GM18951 (cell line): ENCODE results near the gene FBXO8.

Experiments
- POLR2A ChIP-seq: IDR thresholded peaks from 4 replicates; pipeline ENCODE4 v1.6.1; 2011; ENCODE audit warnings: mild to moderate bottlenecking; ENCODE audit not compliant: insufficient read length, insufficient read depth; ENCODE audit errors: extremely low read depth
- in situ Hi-C: fragments of 300-500 bp; cut with MboI; formaldehyde crosslinking; loops from one replicate; pipeline ENCODE4 v1.12.0; 2022; ENCODE audit warnings: low sequenced_read_pairs, mixed read lengths, inconsistent platforms; ENCODE audit not compliant: unreplicated experiment

Gene FBXO8

DNA sequence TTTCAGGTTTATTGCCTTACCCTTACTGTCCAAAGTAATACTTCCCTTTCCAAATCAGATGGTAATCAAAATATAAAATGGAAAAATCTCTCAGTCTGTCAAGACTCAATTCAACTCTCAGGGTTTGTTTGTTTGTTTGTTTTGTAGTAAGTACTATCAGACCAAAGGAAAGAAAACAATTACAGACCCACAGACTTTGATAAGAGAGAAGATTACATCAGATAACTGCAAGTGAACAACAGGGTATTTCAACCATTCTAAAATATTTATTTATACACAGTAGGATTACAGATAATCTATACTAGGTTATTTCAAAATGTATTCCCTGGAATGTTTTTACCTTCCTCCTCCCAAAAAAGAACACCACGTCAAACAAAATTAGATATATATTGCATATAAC lies 28.9 kb downstream of the FBXO8 start:
- in situ Hi-C loops, result no loop called here
- no peak for TF ChIP-seq POLR2A

DNA sequence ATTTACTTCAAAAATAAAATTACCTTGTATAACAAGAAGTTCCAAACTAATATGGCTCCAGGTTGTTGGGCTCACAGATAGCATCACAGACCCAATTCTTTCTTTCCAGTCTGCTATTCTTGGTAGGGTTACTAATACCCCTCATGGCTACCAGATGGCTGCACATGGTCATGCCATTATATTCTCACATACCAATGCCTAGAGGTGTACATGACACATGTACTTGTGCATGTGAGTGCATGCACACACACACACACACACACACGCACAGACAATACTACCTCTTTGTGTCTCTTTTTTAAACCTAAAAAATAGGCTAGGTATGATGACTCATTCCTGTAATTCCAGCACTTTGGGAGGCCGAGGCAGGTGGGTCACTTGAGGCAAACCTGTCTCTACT lies 31.1 kb downstream of the FBXO8 start:
- no peak for TF ChIP-seq POLR2A
- in situ Hi-C loops, result no loop called here

GRCh38 chr4:174248407-174248806 lies 35.1 kb downstream of the FBXO8 start:
- TF ChIP-seq POLR2A, result no peak
- in situ Hi-C loops, result no loop called here

DNA sequence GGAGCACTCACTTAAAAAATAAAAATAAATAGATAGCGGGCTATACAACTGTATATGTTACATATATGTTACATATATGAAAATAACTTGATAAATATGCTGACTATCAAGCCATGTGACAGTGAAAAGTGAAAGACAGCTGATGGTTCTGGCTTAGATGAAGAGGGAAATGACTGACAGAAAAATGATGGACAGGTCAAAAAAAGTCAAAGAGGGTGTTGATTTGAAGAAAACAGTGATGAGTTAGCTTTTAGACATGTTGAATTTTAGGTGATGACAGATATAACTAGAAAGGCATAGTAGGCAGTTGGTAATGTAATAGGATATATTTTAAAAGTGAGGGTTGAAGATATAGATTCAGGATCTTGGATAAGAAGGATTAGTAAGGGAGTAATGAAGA lies 37.8 kb downstream of the FBXO8 start:
- in situ Hi-C loops, result no loop called here
- TF ChIP-seq POLR2A, result no peak

- TF ChIP-seq POLR2A, result no peak
- in situ Hi-C loops, result no loop called here
Observed at GRCh38 chr4:174244441-174244840, 39.0 kb downstream of the FBXO8 start.

- in situ Hi-C loops, result no loop called here
- TF ChIP-seq POLR2A, result no peak
Observed at GRCh38 chr4:174241162-174241561, 42.3 kb downstream of the FBXO8 start.

- in situ Hi-C loops, result no loop called here
- TF ChIP-seq POLR2A, result no peak
Observed at GRCh38 chr4:174236359-174236758, 47.1 kb downstream of the FBXO8 start.

- in situ Hi-C loops, result no loop called here
- TF ChIP-seq POLR2A, result no peak
Observed at GRCh38 chr4:174230680-174231079, 52.8 kb downstream of the FBXO8 start.

DNA sequence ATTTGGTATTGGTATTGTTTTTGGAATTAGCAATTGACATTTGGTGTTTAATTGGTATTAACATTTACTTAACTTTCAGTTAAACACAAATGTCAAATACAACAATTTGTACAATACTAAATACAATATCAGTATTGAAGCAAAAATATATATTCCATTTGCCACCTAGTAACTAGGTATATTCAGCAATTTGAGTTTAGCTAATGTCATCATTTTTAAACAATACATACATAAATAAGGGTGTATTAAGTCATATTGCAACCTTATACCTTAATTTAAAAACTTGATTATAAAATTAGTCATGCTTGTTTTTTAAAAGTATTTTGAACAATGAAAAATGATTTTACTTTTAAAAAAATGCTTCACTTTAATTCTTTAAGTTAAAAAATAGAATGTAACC lies 53.3 kb downstream of the FBXO8 start:
- no peak for TF ChIP-seq POLR2A
- in situ Hi-C loops, result no loop called here

DNA sequence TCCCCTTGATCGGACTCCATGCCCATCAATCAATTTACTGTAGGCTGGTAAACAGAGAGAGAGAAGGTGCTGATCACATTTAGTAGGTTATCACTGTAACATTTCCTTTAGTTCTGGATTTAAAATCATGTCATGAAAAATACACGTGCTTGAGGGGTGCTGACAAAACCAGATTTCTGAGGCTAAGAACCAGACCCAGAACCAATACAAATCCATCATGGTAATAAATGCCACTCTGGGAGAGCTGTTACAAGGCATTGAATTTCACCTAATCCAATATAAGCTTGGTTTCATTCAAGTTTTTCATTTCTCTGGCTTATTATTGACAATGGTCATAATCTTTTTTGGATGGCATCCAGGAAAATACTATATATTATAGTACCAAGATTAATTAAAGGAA lies 54.5 kb downstream of the FBXO8 start:
- in situ Hi-C loops, result no loop called here

GRCh38 chr4:174225349-174226049 lies 58.0 kb downstream of the FBXO8 start:
- in situ Hi-C loops, result no loop called here
- TF ChIP-seq POLR2A, result no peak

More for the DNA sequence above, 54.5 kb downstream of the FBXO8 start:
- TF ChIP-seq POLR2A, result no peak

DNA sequence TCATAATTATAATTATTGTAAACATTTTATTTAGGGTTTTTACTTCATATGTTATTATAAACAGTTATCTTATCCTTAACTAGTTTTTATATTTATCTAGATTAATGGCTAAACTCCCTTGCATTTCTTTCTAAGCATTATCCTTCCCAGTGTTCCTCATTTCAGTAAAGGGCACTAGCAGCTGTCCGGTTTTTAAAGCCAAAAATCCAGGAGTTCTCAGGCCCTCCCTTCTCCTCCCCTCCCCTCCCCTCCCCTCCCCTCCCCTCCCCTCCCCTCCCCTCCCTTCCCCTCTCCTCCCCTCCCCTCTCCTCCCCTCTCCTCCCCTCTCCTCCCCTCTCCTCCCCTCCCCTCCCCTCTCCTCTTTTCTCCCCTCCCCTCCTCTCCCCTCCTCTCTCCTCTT lies 58.9 kb downstream of the FBXO8 start:
- no peak for TF ChIP-seq POLR2A
- in situ Hi-C loops, result no loop called here

GRCh38 chr4:174222266-174222872 lies 61.1 kb downstream of the FBXO8 start:
- no peak for TF ChIP-seq POLR2A
- in situ Hi-C loops, result no loop called here

DNA sequence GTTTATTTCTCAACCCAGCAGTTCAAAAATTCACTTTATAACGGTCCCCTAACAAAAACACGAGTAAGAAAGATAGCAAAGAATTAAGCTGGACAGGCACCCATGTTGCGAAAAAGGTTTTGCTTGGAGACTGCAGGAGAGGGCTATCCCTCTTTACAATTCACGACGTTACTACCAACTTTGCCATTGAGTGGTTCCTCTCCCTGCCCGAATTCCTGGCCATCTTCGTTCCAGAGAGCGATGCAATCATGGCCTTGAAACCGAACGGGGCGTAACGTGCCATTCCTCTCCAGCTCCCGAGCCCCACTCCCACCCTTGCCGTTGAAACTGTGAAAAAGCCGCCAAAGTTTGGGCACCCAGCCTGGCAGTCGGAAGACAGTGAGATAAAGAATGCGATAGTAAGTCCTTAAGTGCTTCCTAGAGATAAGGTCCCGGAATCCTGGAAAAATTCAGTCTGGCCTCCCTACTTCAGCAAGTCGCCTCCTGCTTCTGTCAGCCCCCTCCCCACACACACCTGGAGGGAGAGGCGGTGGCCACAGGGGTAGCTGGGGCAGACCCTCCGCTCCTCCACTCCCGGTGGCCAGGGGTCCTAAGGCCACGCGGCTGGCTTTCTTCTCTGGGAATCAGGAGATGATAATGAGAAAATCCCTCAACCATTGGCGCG lies 65.2 kb downstream of the FBXO8 start:
- in situ Hi-C loops, result loop anchor here (10.0 kb wide), 1 partner anchor 97 kb away; no protein-coding TSS in a partner anchor

More for the DNA sequence above, 65.2 kb downstream of the FBXO8 start:
- no peak for TF ChIP-seq POLR2A
